GM19372 (cell line): ENCODE data around the gene TLDC2.
"Not testable (repeated sequence)": the region's sequence is repeated elsewhere in the genome, so short reads cannot be mapped to it uniquely, and the experiment has no call there.

Source experiments
- ATAC-seq: cut with Tn5 transposase; IDR thresholded peaks from one replicate; pipeline ENCODE4 v1.9.1; 2021; ENCODE audit warnings: mild to moderate bottlenecking, low read depth, moderate library complexity; ENCODE audit not compliant: unreplicated experiment

Gene TLDC2

GRCh38 chr20:36936761-36937401 lies 60.9 kb downstream of the TLDC2 start:
- not testable (repeated sequence) for ATAC-seq

- ATAC-seq: no peak
Measured at GRCh38 chr20:36937402-36937770, 61.4 kb downstream of the TLDC2 start.

DNA sequence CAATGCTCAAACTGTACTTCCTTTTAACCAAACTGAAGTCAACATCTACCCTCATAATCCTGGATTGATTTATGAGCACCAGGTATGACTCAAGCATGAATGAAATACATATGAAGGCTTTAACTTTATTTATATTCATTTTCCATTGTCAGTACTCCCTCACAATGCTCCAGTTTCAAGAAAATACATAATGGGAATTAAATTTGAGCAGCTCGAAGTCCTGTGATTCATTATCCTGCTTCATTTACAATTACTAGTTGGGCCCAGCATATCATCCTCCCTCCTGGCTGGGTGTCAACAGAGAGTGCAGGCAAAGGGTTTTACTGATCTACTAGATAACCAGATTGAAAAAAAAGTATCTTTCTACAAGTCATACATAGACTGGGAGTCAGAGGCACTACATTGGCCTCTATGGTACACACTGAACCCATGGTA lies 65.5 kb downstream of the TLDC2 start:
- ATAC-seq: no peak
